Transverse colon (tissue), 4 donors: Measurements from ENCODE around the gene IL22RA1. TPM values are rescaled to one million over a fixed set of nuclear protein-coding genes. Genes with fewer than 3 reads are reported as not detected.

Experiments
- DNase-seq: peaks from one replicate; pipeline ENCODE4 v3.0.0-alpha.2; 2019
- H3K27ac ChIP-seq, 4 donors: fragments of 200-600 bp; sonication (generic); 2 replicates each; pipeline ENCODE4 v1.5.1; 2016 to 2018; ENCODE audit warnings: inconsistent platforms in 4 of 4
- H3K27me3 ChIP-seq: fragments of 200-600 bp; sonication (generic); 2 replicates; pipeline ENCODE4 v1.5.1; 2017; ENCODE audit warnings: inconsistent platforms
- H3K36me3 ChIP-seq, 4 donors: fragments of 200-600 bp; sonication (generic); 2 replicates each; pipeline ENCODE4 v1.5.1; 2017 to 2019; ENCODE audit warnings: inconsistent platforms in 4 of 4
- H3K4me1 ChIP-seq, 4 donors: fragments of 200-600 bp; sonication (generic); 2 replicates each; pipeline ENCODE4 v1.5.1; 2017 to 2020; ENCODE audit warnings: inconsistent platforms in 4 of 4
- H3K4me3 ChIP-seq, 4 donors: fragments of 200-600 bp; sonication (generic); 1 replicate in 1 of 4; 2 replicates in 3 of 4; pipeline versions ENCODE4 v1.5.1 to v1.6.1; 2017 to 2019; ENCODE audit warnings: inconsistent platforms in 4 of 4
- H3K9me3 ChIP-seq, 2 donors: fragments of 200-600 bp; sonication (generic); 2 replicates each; pipeline ENCODE4 v1.5.1; 2017 to 2019; ENCODE audit warnings: inconsistent platforms in 2 of 2
- CTCF ChIP-seq, 5 experiments: fragments of 200-600 bp in 3 of 5; fragments of 450-650 bp in 2 of 5; sonication (generic) in 3 of 5; IDR thresholded peaks; 1 replicate in 2 of 5; 2 replicates in 3 of 5; pipeline ENCODE4 v1.5.1; 2016 to 2017; ENCODE audit warnings: antibody characterized with exemption in 5 of 5, inconsistent platforms in 3 of 5, mild to moderate bottlenecking in 2 of 5, moderate library complexity in 1 of 5
- EP300 ChIP-seq: sonication (generic); formaldehyde crosslinking; IDR thresholded peaks from one replicate; pipeline ENCODE4 v1.6.1; 2017; ENCODE audit warnings: antibody characterized with exemption, low read depth
- POLR2A ChIP-seq: fragments of 450-650 bp; IDR thresholded peaks from one replicate; pipeline ENCODE4 v1.6.1; 2016; ENCODE audit warnings: antibody characterized with exemption, mild to moderate bottlenecking, moderate library complexity
- POLR2AphosphoS5 ChIP-seq, 3 donors: sonication (generic); formaldehyde crosslinking; IDR thresholded peaks; one replicate each; pipeline ENCODE4 v1.6.1; 2016; ENCODE audit warnings: antibody characterized with exemption in 3 of 3
- WGBS, 2 donors: methylation state at CpG; one replicate each; pipeline ENCODE4 v1.1.5; 2018; ENCODE audit warnings: low coverage in 1 of 2; 5-methylcytosine and 5-hydroxymethylcytosine counted together
- in situ Hi-C, 4 donors: fragments of 200-750 bp; cut with MboI; loops; one replicate each; pipeline versions ENCODE4 v1.15.0 to v1.15.1; 2017; ENCODE audit warnings: low sequenced_read_pairs in 3 of 4, low pct_ligation_motif_present in 1 of 4, low pct_unique_long_range_greater_than_20kb in 1 of 4
- intact Hi-C: fragments of 100-400 bp; cut with DNase I; formaldehyde crosslinking; loops from one replicate; pipeline ENCODE4 v1.15.1; 2023; ENCODE audit warnings: low total_unique reads
- total RNA-seq, 4 donors: library from RNA; depleted of rRNA; stranded (reverse); fragments of >200 nt; gene quantifications; one replicate each; pipeline ENCODE4 v1.1.0, GENCODE V29; 2016

Gene IL22RA1
- total RNA-seq, 4 donors from 2014 or later = 4.4 to 29.2 (median 27.3) TPM

GRCh38 chr1:24138476-24139221 lies 4.3 kb downstream of the IL22RA1 start:
- peaks cover 0 to 8% (median 4%) of the 10 kb centered on the region in 4 donors for H3K4me1 ChIP-seq
- H3K9me3 ChIP-seq = no peaks in the 10 kb centered on the region
- no peaks in the 10 kb centered on the region for H3K27me3 ChIP-seq
- TF ChIP-seq EP300 = no peak
- in situ Hi-C loops = no loop called here
- no peak overlapping the region for H3K4me3 ChIP-seq
- 67 to 81% methylated on average over 4 to 13 of the region's 13 CpGs for WGBS, 2 donors
- H3K27ac ChIP-seq = no peak overlapping the region
- no peak for DNase-seq
- no peaks in the 10 kb centered on the region for H3K36me3 ChIP-seq
- intact Hi-C loops = no loop called here

GRCh38 chr1:24136956-24137539 lies 5.9 kb downstream of the IL22RA1 start:
- Histone ChIP-seq H3K9me3 (no peaks in the 10 kb centered on the region), H3K27me3 (no peaks in the 10 kb centered on the region), H3K4me3 (no peak overlapping the region), H3K4me1 (peaks cover 0 to 2% (median 0%) of the 10 kb centered on the region in 4 donors), H3K36me3 (no peaks in the 10 kb centered on the region), H3K27ac (no peak overlapping the region)
- intact Hi-C loops (no loop called here), in situ Hi-C loops (no loop called here)
- no peak for DNase-seq
- TF ChIP-seq EP300 (no peak), CTCF (IDR thresholded peaks at IDR 0.05) (no peak), POLR2AphosphoS5 (IDR thresholded peaks at IDR 0.05) (no peak), POLR2A (no peak)
- WGBS, 2 donors = 80 to 89% methylated on average over 2 to 15 of the region's 15 CpGs

GRCh38 chr1:24134376-24134775 lies 8.6 kb downstream of the IL22RA1 start:
- intact Hi-C loops (no loop called here), in situ Hi-C loops (no loop called here)
- TF ChIP-seq POLR2A (no peak), EP300 (no peak), CTCF (IDR thresholded peaks at IDR 0.05) (no peak), POLR2AphosphoS5 (IDR thresholded peaks at IDR 0.05) (no peak)
- Histone ChIP-seq H3K36me3 (no peaks in the 10 kb centered on the region), H3K27ac (no peak overlapping the region), H3K4me3 (no peak overlapping the region), H3K27me3 (no peaks in the 10 kb centered on the region), H3K9me3 (no peaks in the 10 kb centered on the region), H3K4me1 (no peaks in the 10 kb centered on the region)
- WGBS, 2 donors = 80 to 92% methylated on average over 2 to 3 of the region's 3 CpGs
- no peak for DNase-seq

- in situ Hi-C loops = no loop called here
- H3K9me3 ChIP-seq = no peaks in the 10 kb centered on the region
- no peaks in the 10 kb centered on the region for H3K36me3 ChIP-seq
- no peak overlapping the region for H3K27ac ChIP-seq
- H3K4me3 ChIP-seq = no peak overlapping the region
- intact Hi-C loops = no loop called here
- no peak for DNase-seq
- H3K4me1 ChIP-seq = no peaks in the 10 kb centered on the region
- TF ChIP-seq CTCF (IDR thresholded peaks at IDR 0.05) (no peak), POLR2AphosphoS5 (IDR thresholded peaks at IDR 0.05) (no peak), EP300 (no peak), POLR2A (no peak)
- H3K27me3 ChIP-seq = no peaks in the 10 kb centered on the region
- 67 to 78% methylated on average over 1 of the region's 1 CpG for WGBS, 2 donors
Measured at GRCh38 chr1:24133819-24134218, 9.1 kb downstream of the IL22RA1 start.
